ENCODE data around the gene PRKG1.
"Not testable (repeated sequence)": the region's sequence is repeated elsewhere in the genome, so short reads cannot be mapped to it uniquely, and the experiment has no call there.

The PRKG1 gene

DNA sequence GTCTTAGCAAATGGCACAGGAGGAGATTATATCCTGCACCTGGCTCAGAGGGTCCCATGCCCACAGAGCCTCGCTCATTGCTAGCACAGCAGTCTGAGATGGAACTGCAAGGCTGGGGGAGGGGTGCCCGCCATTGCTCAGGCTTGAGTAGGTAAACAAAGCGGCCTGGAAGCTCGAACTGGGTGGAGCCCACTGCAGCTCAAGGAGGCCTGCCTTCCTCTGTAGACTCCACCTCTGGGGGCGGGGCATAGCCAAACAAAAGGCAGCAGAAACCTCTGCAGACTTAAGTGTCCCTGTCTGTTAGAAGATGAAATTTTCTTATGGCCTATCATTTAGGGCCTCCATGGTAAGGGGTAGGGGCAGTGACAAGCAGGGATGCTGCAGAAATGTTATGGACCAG is 207.1 kb downstream of the PRKG1 start:
- not testable (repeated sequence) for DNase-seq

DNA sequence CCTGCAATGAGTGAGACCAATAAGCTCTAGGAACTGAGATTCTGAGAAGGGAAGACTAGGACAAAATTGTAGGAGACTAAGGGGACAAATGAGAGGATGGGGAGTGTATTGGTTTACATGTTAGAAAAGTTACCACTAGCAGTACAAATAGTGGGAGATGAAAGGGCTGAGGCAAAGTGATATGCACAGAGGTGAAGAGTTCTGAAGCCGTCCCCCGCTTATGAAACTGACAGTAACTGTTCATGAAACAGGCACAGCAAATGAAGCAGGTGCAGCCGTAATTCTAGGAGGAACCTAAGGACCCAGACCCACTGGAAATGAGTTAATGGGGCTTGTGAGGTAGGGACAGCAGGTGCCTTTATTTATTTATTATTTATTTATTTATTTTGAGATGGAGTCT is 211.3 kb downstream of the PRKG1 start:
- no peak for DNase-seq

DNA sequence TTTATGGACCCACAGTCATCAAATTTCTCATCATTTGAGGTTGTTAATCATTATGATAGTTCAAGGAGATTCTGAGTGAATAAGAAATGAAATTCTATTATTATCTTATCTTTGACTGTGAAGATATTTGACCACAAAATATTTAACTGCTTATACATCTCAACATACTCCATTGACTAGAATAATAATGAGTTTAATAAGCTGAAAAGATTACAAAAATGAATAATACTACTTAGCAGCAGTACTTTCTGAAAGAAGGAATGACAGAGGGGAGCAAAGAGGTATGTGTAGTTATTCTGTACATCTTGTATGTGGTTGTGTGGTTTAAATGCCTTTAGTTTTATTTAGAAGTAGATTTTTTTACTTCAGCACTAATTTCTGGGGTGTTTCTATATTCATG is 214.2 kb downstream of the PRKG1 start:
- no peak for DNase-seq

DNA sequence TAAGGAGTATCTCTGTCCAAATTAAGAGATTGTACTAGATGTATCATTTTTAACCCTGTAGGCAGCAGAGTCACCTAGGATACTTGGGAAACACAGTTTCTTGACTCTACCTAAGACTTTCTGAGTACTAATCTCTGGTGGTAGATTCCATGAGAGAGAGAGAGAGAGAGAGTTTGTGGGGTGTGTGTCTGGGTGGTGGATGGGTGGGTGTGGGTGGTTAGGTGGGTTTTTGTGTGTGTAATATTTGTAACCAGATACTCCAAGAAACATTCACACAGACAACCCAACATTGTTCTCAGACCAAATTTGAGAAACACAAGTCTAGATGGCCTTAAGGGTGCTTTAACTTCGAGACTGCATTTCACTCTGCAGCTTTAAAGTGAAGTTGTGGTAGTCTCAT is 215.2 kb downstream of the PRKG1 start:
- no peak for DNase-seq

DNA sequence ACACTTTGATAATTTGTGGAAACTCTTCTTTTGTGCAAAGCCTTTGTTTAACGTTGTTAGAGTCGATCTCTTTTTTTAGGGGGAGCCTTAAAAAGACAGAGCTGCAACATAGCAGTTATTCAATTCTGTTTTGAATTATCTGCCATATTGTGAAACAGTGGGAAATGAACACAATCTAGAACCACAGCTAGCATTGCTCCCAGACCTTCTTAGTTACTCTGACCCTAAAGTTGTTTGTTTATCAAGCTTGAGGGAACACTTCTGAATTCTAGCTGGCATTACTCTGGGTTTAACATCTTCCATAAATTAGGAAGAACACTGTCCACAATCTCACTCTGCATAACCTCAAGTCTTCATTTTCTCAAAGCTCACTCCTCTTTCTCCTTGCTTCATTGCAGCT is 217.7 kb downstream of the PRKG1 start:
- no peak for DNase-seq

DNA sequence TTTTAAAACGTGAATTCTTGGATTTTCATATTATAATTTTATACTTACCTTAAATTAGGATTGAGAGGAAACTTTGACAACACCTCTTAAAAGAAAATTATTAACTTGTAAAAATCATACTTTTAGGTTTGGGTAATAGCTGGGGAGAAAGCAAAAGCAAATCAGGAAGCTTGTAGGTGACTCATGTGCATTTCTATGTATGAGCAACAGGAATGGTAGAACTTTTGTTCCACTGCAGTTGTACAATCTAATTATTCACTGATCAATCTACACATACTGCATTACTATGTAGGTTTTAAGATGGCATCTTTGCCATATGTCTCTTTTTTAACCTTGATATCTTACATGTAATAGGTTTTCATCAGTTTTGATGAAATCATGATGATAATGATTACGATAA is 223.2 kb downstream of the PRKG1 start:
- DNase-seq, result no peak

DNA sequence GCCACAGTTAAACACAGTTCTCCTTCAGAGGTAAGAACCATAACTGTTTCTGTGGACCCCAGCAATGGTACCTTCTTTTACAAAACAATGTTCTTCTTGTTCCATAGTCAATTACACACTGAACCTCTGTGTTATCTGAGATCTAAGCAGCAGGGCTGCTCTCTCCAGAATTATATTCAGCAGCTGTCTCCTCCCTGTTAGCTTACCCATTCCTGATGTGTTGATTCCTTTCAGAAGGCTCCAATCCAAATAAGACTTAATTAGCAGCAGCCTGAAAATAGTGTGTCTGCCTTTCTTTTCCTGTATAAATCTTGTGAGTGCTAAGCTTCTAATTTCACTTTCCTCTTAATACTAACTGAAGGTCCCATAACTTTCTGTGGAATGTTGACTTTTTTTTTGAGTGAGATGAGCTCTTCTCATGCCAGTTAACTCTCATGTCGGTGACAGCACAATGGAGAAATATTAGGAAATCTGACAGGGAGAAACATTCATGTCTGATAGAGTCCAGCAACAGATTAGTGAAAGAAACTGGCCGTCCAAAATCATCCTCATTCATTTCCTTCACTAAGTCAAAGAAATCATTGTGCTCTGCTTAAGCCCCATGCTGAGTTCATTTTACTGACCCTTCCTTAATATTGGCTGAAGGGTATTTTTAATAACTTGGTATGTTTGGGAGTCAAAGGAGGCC is 226.5 kb downstream of the PRKG1 start:
- DNase-seq, result no peak

DNA sequence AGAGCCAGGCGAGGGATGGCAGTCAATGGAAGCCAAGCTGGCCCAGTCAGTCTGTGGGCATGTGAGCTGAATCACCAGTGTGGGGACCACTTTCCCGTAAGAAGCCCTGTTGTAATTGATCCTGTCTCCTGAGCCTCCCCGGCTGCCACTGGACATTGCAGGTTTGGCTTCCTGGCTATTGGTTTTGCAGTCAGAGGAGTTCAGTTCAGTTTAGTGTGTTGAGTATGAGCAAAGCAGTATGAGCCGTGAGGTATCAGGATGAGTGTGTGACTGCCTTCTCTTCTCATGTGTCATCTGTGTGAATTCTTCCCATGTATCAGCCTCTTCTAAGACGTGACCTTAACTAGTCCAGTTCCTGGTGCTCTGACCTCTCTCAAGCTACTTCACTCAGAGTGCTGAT is 227.4 kb downstream of the PRKG1 start:
- no peak for DNase-seq

DNA sequence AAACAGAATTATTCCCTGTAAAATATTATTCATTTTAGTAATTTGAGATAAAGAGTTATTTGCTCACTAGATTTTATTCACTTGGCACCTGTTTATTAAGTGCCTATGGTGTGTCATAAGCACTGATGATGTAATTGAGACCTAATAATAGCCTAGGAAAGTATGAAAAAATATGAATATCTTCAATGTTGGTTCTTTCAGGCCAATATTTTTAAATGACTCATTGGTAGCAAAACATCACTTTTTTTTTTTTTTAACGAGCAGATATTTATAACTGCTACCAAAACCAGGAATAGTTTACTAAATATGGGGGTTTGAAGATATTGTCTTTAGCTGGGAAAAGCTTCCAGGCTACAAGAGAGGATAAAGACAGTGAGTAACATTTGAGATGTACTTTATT is 228.0 kb downstream of the PRKG1 start:
- no peak for DNase-seq

DNA sequence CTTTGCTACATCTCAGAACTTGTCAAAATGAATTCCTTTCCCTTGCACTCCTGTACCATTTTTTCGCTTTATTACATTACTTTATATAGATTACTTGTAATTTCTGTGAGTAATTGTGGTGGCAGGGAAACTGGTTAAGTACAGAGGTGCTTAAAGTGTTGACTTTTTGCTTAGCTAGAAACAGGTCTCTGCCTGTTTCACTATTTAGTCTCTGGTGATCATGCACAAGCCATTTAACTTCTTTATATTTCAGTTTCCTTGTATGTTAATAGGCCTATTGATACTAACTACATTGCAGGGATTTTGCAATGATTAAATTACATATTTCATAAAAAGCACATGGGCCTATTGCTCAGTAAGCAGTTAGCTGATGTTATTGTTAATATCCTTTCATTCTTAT is 233.8 kb downstream of the PRKG1 start:
- no peak for DNase-seq

DNA sequence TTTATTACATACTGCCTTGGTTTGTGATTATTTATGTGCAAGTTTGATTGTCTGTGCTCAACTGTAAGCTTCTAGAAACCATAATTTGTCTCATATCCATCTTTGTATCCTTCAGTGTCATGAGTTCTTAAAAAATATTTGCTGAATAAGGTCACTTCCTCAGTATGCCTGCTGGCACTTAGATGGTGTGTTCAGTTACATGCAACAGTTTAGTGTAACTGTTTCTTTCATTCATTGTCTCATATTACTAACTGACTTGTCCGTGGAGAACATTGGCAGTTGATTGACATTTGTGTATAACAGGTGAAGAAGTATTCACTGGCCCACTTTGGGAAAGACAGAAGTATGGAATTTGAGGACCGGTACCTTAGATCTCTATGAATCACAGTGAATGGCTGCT is 236.9 kb downstream of the PRKG1 start:
- DNase-seq, result no peak

DNA sequence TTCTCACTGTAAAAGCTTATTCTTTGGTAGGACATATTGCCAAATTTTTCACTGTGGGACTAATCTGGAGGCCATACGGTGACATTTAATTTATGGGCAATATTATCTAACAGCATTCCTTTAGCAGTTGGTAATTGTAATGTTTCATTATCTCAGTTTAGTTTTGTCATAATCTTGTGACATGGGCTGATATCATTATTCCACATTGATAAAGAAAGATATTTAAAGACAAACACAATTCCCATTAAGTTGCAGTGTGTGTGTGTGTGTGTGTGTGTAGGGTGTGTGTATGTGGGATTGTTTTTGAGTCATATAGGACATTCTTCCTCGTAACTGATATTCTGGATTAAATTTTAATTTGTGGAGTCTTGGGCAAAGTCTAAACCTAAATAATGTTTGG is 238.5 kb downstream of the PRKG1 start:
- no peak for DNase-seq

DNA sequence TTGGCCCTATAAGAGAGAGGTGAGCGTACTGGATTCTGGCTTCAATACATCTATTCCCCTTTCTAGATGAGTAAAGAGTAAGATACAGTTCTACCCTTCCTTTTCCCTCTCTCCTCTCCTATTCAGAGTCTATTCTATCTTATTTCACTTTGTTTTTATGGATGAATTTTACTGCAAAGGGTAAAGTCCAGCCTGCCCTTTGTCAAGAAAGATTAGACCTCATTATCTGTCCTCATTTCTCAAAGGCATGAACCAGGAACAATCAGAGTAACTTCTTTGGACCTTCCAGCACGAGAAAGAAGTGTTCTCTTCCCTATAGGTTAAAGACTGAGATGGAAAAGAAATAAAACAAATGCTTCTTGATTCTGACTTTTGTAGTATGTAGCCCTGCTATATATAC is 239.0 kb downstream of the PRKG1 start:
- no peak for DNase-seq

DNA sequence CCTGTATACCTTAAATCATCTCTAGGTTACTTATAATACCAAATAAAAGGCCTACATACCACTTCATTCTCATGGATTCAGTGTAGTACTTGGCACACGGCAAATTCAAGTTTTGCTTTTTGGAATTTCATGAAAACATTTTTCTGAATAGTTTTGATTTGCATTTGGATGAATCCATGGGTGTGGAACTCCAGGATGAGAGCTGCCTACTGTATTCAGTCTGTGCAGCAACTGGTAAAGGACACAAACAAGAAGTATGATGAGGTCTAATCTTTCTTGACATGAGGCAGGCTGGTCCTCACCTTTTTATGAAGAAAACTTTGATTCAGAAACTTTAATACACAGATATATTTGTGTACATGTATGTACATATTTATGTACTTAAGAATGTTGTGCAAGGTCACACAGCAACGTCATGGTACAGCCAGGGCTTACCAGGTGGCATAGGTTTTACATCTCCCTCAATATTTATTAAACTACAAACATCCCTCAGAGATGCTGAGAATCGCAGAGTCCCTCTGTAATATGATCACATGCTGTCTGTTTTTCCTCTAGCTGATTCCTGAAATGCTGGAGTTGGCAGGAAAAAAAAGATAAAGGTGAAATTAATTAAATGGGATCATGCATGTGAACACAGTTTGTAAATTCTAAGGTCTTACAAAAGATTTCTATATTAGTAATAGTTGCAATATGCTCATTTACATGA is 239.6 kb downstream of the PRKG1 start:
- DNase-seq, result no peak

DNA sequence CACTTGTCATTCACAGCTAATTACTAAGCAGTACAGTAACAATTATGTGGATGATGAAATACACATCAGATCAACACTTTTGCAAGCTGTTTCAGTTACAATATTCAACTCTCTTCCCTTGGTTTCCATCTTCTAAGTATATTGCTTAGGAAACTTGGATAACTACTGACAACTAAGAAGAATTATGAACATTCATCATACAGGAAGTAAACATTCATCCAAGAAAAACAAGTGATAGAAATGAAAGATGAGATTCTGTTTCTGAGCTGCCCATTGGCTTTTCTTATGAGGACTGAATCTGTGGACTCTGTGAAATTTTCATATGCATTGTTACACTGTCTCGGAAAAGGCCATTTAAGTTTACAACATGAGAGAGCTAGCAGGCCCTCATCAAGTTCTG is 240.2 kb downstream of the PRKG1 start:
- no peak for DNase-seq

DNA sequence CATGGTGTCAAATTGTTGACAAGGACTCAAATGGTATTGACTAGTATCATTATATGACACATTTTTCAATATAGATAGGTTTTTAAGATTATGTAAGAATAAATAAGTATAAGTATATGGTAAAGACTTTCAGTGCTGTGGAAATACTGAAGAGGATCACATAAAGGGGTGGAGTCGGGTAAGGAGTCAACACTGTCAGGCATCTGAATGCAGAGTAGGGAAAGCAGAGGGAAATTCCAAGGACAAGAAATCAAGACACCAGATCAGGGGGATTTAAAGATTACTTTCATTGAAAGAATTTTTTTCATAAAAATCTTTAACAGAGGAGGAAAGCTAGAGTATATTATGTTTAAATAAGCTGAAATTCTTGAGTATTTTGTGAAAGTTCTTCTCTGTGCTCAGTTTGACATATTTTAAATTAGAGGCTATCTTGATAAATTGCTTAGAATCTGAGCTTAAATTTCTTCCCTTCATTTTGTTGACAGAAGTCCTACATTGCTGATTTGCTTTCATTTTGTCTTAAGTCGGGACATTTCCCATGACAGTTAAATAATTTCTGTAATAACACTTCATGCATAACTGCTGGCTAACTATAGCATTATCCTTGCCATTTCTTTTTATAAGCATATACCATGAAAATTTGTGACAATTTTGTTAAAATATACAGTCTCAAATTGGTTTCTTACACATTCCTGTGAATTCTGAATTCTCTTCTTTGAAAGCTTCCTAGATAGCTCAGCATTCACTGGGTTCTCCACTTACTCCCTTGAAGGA is 244.3 kb downstream of the PRKG1 start:
- DNase-seq, result no peak

DNA sequence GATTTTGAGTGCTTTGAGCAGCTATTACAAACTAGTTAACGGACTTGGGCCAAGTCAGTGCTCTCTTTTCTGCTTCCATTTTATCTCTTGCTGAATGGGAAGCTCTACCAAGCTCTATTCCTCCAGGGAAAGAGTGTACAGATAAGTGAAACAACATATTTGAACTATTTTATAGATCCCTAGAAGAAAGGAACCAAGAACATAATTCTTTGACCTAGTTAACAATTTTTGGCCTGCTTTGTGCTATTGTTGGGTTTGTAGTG is 244.8 kb downstream of the PRKG1 start:
- DNase-seq, result no peak

DNA sequence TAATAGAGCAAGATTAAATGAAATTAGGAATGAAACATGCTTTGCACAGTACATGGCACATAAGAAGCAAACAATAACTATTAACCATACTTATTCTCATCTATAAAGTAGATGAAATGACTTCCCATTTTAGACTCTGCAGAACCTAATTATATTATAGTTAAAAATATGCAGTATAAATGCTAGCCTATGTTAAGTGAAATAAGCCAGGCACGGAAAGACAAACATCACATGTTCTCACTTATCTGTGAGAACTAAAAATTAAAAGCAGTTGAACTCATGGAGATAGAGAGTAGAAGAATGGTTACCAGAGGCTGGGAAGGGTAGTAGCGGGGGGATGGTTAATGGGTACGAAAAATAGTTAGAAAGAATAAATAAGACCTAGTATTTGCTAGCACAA is 247.0 kb downstream of the PRKG1 start:
- no peak for DNase-seq

DNA sequence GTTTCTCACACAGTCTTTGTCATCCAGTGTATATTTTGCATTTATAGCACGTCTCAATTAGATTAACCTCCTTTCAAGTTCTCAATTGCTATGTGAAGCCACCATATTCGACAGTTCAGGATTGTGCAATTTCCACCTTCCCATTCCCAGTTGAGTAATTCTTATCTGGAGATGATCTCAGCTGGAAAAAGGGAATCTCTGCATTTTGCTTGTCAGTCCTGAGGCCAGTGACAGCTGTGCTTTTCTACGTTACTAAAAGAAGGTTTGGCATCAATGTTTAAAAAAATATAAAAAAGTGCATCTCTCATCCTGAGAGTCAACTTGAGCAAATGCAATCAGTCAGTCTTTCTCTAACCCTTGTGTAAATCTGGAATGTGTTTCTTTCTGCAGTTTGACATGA is 247.7 kb downstream of the PRKG1 start:
- no peak for DNase-seq

DNA sequence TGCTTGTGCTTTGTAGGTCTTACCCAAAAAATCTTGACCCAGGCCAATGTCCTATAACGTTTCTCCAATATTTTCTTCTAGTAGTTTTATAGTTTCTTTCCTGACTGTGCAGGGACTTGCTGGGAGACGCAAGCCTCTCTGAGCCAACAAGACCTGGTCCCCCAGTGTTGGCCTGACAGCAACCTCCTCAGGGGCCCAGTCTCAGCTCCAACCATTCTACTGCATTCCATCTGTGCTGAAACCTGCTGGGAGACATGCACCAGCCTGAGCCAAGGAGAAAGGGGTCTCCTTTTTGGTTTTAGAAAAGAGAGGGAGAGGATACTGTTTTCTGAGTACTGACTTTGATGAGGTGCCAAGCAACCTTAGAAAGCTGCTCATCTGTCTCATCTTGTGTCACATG is 251.4 kb downstream of the PRKG1 start:
- no peak for DNase-seq

DNA sequence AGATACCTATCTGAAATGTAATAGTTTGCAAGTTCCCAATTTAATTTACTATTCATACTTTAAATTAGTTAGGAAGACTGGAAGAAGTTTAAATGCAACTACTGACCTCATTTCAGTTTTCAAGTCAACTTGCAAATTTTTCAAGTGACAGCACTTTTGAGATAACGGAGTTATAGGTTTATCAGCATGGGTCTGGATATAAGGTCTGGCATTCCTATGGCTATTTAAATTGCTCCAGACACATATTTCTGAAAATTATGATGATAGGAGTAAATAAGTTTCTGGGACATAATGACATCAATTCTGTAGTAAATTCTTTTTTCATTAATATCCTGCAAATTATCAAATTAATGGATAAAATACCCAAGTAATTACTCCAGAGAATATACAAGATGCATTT is 251.9 kb downstream of the PRKG1 start:
- no peak for DNase-seq

DNA sequence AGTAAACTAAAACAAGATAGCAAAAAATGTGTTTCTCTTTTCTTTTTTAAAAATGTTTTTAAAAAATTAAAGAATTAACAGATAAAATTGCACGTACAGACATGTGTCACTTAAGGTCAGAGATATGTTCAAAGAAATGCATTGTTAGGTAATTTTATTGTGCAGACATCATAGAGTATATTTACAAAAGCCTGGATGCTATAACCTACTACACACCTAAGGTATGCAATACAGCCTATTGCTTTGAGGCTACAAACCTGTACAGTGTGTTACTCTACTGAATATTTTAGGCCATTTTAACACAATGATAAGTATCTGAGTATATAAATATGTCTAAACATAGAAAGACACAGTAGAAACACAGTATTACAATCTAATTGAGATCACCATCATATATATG is 253.1 kb downstream of the PRKG1 start:
- DNase-seq, result no peak

DNA sequence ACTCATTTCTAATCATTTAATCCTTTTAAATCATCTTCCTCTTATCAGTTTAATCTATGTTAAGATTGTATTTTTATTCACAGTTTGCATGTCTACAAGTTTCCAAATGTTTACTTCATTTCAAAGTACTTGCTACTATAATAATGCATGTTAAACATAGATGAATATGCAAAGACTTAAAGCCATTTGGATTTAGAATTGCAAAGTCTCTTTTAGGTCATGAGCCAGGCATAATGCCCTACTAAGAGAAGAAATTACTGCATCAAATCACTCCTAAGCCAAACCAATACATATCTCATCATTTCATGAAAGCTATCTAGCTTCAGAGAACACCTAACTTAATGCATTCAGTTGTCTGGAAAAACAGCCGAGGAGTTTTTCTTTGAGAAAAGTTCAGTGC is 266.1 kb downstream of the PRKG1 start:
- DNase-seq, result no peak

DNA sequence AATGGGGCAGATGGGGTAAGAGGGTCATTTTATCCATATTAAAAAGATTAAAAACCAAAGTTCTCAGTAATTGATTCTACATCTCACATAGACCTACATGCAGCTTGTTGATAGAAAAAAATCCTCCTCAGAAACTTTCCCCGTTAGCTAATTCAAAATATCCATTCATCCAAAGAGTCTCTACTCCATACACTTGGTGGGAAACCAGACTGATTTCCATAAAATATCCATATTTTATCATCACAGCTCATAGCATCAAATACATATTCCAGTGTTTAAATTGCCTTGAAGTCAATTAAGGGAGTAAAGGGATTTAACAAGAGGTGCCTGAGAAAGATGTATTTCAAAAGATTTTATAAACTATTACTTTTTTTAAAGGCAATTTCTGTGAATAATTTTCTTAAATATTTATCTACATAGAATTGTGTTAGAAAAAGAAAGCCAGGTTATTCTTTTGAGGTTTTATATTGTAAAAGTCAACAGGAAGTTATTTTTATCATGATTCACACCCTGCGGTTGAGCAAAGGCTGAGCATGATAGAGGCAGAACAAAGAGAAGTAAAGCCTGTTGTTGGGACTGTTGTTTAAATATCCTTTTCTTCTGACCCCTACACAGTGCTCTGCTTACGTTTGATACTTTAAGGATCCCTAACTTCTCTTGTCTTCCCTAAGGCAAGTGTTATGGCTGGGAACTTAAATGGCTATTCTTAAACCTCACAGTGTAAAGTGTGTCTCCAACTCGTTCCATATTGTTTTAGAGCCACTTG is 266.7 kb downstream of the PRKG1 start:
- no peak for DNase-seq

All from NCI-H1436 treated with DMSO at 0.1 percent for 48 hours (cell line).